GM12864 (cell line): ENCODE measurements around the gene ZNF292.
"Not testable (repeated sequence)": the region's sequence is repeated elsewhere in the genome, so short reads cannot be mapped to it uniquely, and the experiment has no call there.

Experiments used
- DNase-seq: peaks from one replicate; pipeline ENCODE4 v3.0.0-alpha.2; 2011; ENCODE audit warnings: low read depth
- H3K4me3 ChIP-seq: 2 replicates; pipeline ENCODE4 v1.5.1; 2011; ENCODE audit warnings: mild to moderate bottlenecking, low read depth, low read length, control low read depth
- TF ChIP-seq, protein P1 (sequence below): IDR thresholded peaks from 2 replicates; pipeline ENCODE4 v1.5.1; 2011; ENCODE audit warnings: low read depth, mild to moderate bottlenecking, moderate library complexity, low read length, control low read depth, inconsistent platforms; ENCODE audit errors: missing control alignments

ZNF292 gene

DNA sequence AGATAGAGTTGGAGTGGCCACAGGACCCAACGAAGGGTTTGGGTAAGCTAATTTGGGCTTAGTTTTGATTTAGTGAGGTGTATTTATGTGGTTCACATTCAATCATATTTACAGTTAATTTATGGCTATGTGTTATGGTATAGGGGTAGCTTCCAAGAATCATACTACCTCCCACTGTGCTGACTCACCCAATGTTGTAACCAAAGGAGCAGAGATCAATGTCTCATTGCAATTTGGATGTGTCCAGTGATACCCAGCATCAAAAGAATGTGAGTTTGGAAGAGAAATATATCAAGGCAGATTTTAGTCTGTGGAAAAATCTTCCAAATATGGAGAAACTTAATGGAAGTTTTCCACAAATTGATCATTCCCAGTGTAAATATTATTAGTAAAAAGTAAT, 141.8 kb downstream of the ZNF292 start:
- no peak for DNase-seq
- no peak overlapping the region for H3K4me3 ChIP-seq
- TF ChIP-seq, protein P1, sequence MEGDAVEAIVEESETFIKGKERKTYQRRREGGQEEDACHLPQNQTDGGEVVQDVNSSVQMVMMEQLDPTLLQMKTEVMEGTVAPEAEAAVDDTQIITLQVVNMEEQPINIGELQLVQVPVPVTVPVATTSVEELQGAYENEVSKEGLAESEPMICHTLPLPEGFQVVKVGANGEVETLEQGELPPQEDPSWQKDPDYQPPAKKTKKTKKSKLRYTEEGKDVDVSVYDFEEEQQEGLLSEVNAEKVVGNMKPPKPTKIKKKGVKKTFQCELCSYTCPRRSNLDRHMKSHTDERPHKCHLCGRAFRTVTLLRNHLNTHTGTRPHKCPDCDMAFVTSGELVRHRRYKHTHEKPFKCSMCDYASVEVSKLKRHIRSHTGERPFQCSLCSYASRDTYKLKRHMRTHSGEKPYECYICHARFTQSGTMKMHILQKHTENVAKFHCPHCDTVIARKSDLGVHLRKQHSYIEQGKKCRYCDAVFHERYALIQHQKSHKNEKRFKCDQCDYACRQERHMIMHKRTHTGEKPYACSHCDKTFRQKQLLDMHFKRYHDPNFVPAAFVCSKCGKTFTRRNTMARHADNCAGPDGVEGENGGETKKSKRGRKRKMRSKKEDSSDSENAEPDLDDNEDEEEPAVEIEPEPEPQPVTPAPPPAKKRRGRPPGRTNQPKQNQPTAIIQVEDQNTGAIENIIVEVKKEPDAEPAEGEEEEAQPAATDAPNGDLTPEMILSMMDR: no peak

DNA sequence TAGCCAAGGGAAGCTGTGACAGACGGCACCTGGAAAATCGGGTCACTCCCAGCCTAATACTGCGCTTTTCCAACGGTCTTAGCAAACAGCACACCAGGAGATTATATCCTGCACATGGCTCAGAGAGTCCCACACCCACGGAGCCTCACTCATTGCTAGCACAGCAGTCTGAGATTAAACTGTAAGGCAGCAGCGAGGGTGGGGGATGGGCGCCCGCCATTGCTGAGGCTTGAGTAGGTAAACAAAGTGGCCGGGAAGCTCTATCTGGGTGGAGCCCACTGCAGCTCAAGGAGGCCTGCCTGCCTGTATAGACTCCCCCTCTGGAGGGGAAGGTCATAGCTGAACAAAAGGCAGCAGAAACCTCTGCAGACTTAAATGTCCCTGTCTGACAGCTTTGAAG, 145.9 kb downstream of the ZNF292 start:
- not testable (repeated sequence) for H3K4me3 ChIP-seq, DNase-seq

DNA sequence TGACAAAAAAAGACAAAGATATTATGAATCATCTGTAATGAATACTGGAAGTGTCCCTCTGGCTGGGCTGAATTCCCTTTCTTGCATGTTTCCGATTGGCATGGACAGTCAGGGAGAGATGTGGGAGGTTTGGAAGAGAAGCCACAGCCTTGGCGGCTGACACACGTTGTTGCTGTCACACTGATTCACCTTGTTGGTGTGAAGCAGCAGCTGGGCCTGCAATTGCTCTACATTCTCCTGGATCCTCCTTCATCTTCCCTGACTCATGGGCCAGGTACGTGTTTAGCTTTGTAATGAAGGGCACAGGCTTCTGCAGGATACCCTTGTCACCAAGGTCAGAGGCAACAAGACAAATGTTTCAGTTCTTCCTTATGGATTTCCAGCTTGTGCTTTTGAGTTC, 153.6 kb downstream of the ZNF292 start:
- TF ChIP-seq, protein P1: no peak
- H3K4me3 ChIP-seq: no peak overlapping the region
- DNase-seq: no peak

DNA sequence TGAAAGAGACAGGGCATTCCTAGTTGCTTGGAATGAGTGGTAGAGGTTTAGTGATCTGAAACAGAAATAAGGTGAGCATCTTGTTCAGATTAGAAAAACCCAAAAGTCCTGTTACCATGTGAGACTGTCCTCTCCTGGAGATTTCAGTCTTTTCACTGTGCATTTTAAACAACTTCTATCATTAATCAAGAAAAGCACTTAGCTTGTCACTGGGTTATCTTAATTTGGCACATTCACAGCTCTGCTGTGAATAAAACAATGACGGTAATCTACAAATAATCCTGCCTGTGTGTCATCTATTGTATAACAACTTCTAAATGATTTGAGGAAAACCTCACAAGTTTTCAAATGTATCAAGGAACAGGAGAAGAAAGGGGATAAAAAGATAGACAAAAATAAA, 157.5 kb downstream of the ZNF292 start:
- DNase-seq: no peak
- TF ChIP-seq, protein P1: no peak

More for the DNA sequence above, 157.5 kb downstream of the ZNF292 start:
- no peak overlapping the region for H3K4me3 ChIP-seq
